K562 (cell line): ENCODE measurements around the gene FBLIM1. TPM values are rescaled to one million over a fixed set of nuclear protein-coding genes. Genes with fewer than 3 reads are reported as not detected.

ENCODE experiments used
- ETS2 ChIP-seq: IDR thresholded peaks from 2 replicates; pipeline ENCODE4 v1.6.1; 2016; ENCODE audit warnings: borderline replicate concordance, missing genetic modification characterization, mild to moderate bottlenecking, moderate library complexity, missing compliant biosample characterization; ENCODE audit not compliant: poor library complexity, severe bottlenecking
- HSF4 ChIP-seq: fragments of 250-450 bp; sonication (Bioruptor Pico); IDR thresholded peaks from 2 replicates; pipeline ENCODE4 v2.1.2; 2022; ENCODE audit warnings: mild to moderate bottlenecking, moderate library complexity, borderline replicate concordance
- JUND ChIP-seq, 2 experiments: IDR thresholded peaks; 2 replicates in 1 of 2; 3 replicates in 1 of 2; pipeline ENCODE4 v1.6.1; 2011; ENCODE audit warnings: borderline replicate concordance in 2 of 2, low read depth in 2 of 2, low read length in 2 of 2, improper control_type of control experiment in 1 of 2, missing biosample characterization in 1 of 2, missing genetic modification characterization in 1 of 2, missing genetic modification reagents in 1 of 2
- NRF1 ChIP-seq, 2 experiments: fragments of 450-650 bp; IDR thresholded peaks in 1 of 2; conservative IDR thresholded peaks in 1 of 2; 2 replicates each; pipeline ENCODE4 v1.6.1; 2014; ENCODE audit warnings: mild to moderate bottlenecking in 2 of 2
- RBM15 ChIP-seq: fragments of 200-400 bp; formaldehyde crosslinking; IDR thresholded peaks from 2 replicates; pipeline ENCODE4 v1.6.1; 2018; ENCODE audit warnings: mild to moderate bottlenecking, low read length, moderate library complexity; ENCODE audit not compliant: insufficient read depth
- ZNF780A ChIP-seq: fragments of 250-450 bp; sonication (Bioruptor Pico); IDR thresholded peaks from 2 replicates; pipeline ENCODE4 v1.5.0; 2021; ENCODE audit warnings: mild to moderate bottlenecking
- polyA plus RNA-seq, 8 experiments: library from polyadenylated mRNA; depleted of rRNA in 4 of 8; stranded (reverse) in 5 of 8; unstranded in 3 of 8; fragments of >200 nt; fragmentation: Nextera tagmentation in 2 of 8; fragmentation: Illumina TruSeq in 1 of 8; extraction: Ambion mirVana in 2 of 8; extraction: Trizol in 1 of 8; gene quantifications; 2 replicates each; pipeline versions ENCODE4 v1.2.1 to v1.2.3, GENCODE V29; 2011 to 2014; ENCODE audit warnings: inconsistent platforms in 1 of 8, missing spikeins in 1 of 8
- total RNA-seq, 7 experiments: library from RNA; depleted of rRNA in 6 of 7; stranded (reverse); fragments of >200 nt in 6 of 7; fragmentation: Illumina TruSeq in 2 of 7; extraction: Trizol in 2 of 7; gene quantifications; 2 replicates each; pipeline versions ENCODE4 v1.2.1 to v1.2.3, GENCODE V29; 2011 to 2021; ENCODE audit warnings: low replicate concordance in 1 of 7
- TF ChIP-seq, protein P1 (sequence below): fragments of 200-600 bp; sonication (generic); IDR thresholded peaks from one replicate; pipeline ENCODE4 v1.6.1; 2012; ENCODE audit warnings: mild to moderate bottlenecking, low read depth, low read length, inconsistent platforms
- TF ChIP-seq, protein P2 (sequence below), 2 experiments: fragments of 450-650 bp; IDR thresholded peaks; 2 replicates each; pipeline ENCODE4 v1.6.1; 2018; ENCODE audit warnings: mild to moderate bottlenecking in 2 of 2, low read depth in 1 of 2; ENCODE audit not compliant: partially characterized antibody in 2 of 2

Gene FBLIM1
- total and polyA plus RNA-seq, 9 of the 15 experiments (the other 6 are each of a cell fraction or from before 2014, with no cell fraction given), result 0.14 to 0.24 TPM; not detected in 7

DNA sequence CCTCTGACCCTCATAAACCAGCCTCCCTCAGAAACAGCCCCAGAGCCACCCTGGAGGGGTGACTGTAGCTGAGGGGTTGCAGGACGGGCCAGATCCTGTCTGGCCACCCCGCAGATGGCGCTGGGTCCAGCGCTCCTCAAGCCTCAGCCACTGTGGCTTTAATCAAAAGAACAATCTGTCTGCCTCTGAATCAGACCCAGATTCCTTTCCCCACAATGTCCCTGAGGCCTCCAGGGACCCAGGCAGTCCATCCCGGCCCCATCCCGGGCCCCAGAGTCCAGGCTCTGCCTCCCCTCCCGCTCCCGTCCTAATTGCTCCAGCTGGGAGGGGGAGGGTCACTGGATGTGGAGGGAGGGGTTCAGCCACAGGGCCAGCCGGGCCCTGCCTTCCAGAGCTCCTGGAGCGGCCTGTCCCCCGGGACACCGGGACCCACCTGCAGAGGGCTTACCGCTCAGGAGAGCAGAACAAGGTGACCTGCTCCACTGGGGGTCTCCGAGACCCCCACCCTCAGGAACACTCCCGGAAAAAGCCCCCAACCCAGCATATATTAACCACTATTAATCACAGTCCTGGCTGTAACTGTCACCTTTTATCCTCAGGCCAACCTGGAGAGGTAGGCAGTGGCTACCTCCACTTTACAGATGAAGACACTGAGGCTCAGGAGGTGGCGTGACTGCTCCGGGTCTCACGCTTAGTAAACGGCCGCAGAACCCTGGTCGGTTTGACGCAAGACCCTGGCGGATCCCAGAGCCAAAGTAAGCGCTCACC is 836 bp upstream of the FBLIM1 start (continued):
- TF ChIP-seq, protein P1, sequence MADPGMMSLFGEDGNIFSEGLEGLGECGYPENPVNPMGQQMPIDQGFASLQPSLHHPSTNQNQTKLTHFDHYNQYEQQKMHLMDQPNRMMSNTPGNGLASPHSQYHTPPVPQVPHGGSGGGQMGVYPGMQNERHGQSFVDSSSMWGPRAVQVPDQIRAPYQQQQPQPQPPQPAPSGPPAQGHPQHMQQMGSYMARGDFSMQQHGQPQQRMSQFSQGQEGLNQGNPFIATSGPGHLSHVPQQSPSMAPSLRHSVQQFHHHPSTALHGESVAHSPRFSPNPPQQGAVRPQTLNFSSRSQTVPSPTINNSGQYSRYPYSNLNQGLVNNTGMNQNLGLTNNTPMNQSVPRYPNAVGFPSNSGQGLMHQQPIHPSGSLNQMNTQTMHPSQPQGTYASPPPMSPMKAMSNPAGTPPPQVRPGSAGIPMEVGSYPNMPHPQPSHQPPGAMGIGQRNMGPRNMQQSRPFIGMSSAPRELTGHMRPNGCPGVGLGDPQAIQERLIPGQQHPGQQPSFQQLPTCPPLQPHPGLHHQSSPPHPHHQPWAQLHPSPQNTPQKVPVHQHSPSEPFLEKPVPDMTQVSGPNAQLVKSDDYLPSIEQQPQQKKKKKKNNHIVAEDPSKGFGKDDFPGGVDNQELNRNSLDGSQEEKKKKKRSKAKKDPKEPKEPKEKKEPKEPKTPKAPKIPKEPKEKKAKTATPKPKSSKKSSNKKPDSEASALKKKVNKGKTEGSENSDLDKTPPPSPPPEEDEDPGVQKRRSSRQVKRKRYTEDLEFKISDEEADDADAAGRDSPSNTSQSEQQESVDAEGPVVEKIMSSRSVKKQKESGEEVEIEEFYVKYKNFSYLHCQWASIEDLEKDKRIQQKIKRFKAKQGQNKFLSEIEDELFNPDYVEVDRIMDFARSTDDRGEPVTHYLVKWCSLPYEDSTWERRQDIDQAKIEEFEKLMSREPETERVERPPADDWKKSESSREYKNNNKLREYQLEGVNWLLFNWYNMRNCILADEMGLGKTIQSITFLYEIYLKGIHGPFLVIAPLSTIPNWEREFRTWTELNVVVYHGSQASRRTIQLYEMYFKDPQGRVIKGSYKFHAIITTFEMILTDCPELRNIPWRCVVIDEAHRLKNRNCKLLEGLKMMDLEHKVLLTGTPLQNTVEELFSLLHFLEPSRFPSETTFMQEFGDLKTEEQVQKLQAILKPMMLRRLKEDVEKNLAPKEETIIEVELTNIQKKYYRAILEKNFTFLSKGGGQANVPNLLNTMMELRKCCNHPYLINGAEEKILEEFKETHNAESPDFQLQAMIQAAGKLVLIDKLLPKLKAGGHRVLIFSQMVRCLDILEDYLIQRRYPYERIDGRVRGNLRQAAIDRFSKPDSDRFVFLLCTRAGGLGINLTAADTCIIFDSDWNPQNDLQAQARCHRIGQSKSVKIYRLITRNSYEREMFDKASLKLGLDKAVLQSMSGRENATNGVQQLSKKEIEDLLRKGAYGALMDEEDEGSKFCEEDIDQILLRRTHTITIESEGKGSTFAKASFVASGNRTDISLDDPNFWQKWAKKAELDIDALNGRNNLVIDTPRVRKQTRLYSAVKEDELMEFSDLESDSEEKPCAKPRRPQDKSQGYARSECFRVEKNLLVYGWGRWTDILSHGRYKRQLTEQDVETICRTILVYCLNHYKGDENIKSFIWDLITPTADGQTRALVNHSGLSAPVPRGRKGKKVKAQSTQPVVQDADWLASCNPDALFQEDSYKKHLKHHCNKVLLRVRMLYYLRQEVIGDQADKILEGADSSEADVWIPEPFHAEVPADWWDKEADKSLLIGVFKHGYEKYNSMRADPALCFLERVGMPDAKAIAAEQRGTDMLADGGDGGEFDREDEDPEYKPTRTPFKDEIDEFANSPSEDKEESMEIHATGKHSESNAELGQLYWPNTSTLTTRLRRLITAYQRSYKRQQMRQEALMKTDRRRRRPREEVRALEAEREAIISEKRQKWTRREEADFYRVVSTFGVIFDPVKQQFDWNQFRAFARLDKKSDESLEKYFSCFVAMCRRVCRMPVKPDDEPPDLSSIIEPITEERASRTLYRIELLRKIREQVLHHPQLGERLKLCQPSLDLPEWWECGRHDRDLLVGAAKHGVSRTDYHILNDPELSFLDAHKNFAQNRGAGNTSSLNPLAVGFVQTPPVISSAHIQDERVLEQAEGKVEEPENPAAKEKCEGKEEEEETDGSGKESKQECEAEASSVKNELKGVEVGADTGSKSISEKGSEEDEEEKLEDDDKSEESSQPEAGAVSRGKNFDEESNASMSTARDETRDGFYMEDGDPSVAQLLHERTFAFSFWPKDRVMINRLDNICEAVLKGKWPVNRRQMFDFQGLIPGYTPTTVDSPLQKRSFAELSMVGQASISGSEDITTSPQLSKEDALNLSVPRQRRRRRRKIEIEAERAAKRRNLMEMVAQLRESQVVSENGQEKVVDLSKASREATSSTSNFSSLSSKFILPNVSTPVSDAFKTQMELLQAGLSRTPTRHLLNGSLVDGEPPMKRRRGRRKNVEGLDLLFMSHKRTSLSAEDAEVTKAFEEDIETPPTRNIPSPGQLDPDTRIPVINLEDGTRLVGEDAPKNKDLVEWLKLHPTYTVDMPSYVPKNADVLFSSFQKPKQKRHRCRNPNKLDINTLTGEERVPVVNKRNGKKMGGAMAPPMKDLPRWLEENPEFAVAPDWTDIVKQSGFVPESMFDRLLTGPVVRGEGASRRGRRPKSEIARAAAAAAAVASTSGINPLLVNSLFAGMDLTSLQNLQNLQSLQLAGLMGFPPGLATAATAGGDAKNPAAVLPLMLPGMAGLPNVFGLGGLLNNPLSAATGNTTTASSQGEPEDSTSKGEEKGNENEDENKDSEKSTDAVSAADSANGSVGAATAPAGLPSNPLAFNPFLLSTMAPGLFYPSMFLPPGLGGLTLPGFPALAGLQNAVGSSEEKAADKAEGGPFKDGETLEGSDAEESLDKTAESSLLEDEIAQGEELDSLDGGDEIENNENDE, result no peak
- TF ChIP-seq ZNF780A (CRISPR knock-in tag) (no peak), ETS2 (tag) (no peak), NRF1 (conservative IDR thresholded peaks at IDR 0.05 in 1 of 2, IDR thresholded peaks at IDR 0.05 in 1 of 2) (no peak), RBM15 (no peak), HSF4 (no peak), JUND (IDR thresholded peaks at IDR 0.05; ENCODE audit: borderline replicate concordance, low read depth, low read length) (no peak), JUND (tag; IDR thresholded peaks at IDR 0.05; ENCODE audit: borderline replicate concordance, low read depth, low read length) (no peak)
- TF ChIP-seq, protein P2, sequence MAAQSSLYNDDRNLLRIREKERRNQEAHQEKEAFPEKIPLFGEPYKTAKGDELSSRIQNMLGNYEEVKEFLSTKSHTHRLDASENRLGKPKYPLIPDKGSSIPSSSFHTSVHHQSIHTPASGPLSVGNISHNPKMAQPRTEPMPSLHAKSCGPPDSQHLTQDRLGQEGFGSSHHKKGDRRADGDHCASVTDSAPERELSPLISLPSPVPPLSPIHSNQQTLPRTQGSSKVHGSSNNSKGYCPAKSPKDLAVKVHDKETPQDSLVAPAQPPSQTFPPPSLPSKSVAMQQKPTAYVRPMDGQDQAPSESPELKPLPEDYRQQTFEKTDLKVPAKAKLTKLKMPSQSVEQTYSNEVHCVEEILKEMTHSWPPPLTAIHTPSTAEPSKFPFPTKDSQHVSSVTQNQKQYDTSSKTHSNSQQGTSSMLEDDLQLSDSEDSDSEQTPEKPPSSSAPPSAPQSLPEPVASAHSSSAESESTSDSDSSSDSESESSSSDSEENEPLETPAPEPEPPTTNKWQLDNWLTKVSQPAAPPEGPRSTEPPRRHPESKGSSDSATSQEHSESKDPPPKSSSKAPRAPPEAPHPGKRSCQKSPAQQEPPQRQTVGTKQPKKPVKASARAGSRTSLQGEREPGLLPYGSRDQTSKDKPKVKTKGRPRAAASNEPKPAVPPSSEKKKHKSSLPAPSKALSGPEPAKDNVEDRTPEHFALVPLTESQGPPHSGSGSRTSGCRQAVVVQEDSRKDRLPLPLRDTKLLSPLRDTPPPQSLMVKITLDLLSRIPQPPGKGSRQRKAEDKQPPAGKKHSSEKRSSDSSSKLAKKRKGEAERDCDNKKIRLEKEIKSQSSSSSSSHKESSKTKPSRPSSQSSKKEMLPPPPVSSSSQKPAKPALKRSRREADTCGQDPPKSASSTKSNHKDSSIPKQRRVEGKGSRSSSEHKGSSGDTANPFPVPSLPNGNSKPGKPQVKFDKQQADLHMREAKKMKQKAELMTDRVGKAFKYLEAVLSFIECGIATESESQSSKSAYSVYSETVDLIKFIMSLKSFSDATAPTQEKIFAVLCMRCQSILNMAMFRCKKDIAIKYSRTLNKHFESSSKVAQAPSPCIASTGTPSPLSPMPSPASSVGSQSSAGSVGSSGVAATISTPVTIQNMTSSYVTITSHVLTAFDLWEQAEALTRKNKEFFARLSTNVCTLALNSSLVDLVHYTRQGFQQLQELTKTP (IDR thresholded peaks at IDR 0.05; ENCODE audit: low read depth in 1 of 2, partially characterized antibody in 2 of 2), result no peak
